Neural progenitor cell (in vitro differentiated cells): ENCODE data around the gene BCL2L14. TPM values are rescaled to one million over a fixed set of nuclear protein-coding genes. Genes with fewer than 3 reads are reported as not detected.

Experiments used
- DNase-seq: peaks from one replicate; pipeline ENCODE4 v3.0.0-alpha.2; 2016; ENCODE audit warnings: low spot score
- H2AFZ ChIP-seq: fragments of 200-600 bp; sonication (generic); replicated peaks from 2 replicates; pipeline ENCODE4 v1.6.1; 2016; ENCODE audit warnings: antibody characterized with exemption
- H3F3A ChIP-seq: fragments of 200-600 bp; sonication (generic); 2 replicates; pipeline ENCODE4 v1.6.1; 2016; ENCODE audit warnings: antibody characterized with exemption, low read depth
- H3K27ac ChIP-seq: fragments of 200-600 bp; sonication (generic); 2 replicates; pipeline ENCODE4 v1.5.1; 2016; ENCODE audit warnings: mild to moderate bottlenecking
- H3K27me3 ChIP-seq: fragments of 200-600 bp; sonication (generic); 2 replicates; pipeline ENCODE4 v1.6.1; 2016; ENCODE audit warnings: mild to moderate bottlenecking, moderate library complexity
- H3K36me3 ChIP-seq: fragments of 200-600 bp; sonication (generic); 2 replicates; pipeline ENCODE4 v1.5.1; 2016
- H3K4me1 ChIP-seq: fragments of 200-600 bp; sonication (generic); 2 replicates; pipeline ENCODE4 v1.6.1; 2016; ENCODE audit warnings: mixed run types
- H3K4me2 ChIP-seq: fragments of 200-600 bp; sonication (generic); 2 replicates; pipeline ENCODE4 v1.6.1; 2016
- H3K4me3 ChIP-seq: fragments of 200-600 bp; sonication (generic); 2 replicates; pipeline ENCODE4 v1.5.1; 2016
- H3K79me2 ChIP-seq: fragments of 200-600 bp; sonication (generic); 2 replicates; pipeline ENCODE4 v1.6.1; 2016; ENCODE audit warnings: low read depth
- H3K9ac ChIP-seq: fragments of 200-600 bp; sonication (generic); 2 replicates; pipeline ENCODE4 v1.6.1; 2016
- H3K9me3 ChIP-seq: fragments of 200-600 bp; sonication (generic); 2 replicates; pipeline ENCODE4 v1.5.1; 2016; ENCODE audit warnings: low read depth
- H4K20me1 ChIP-seq: fragments of 200-600 bp; sonication (generic); 2 replicates; pipeline ENCODE4 v1.6.1; 2016; ENCODE audit warnings: low read depth
- H3K27ac Mint-ChIP-seq: 3 replicates; pipeline ENCODE4 v1.8.0; 2021; ENCODE audit warnings: mixed read lengths
- H3K27me3 Mint-ChIP-seq: 2 replicates; pipeline ENCODE4 v1.8.0; 2022; ENCODE audit warnings: low read depth, mild to moderate bottlenecking, inconsistent platforms, moderate library complexity, mixed read lengths; ENCODE audit not compliant: insufficient read depth
- H3K36me3 Mint-ChIP-seq: 3 replicates; pipeline ENCODE4 v1.8.0; 2021; ENCODE audit warnings: mixed read lengths
- H3K4me1 Mint-ChIP-seq: 3 replicates; pipeline ENCODE4 v1.8.0; 2021; ENCODE audit warnings: mixed read lengths
- H3K4me3 Mint-ChIP-seq: 3 replicates; pipeline ENCODE4 v1.8.0; 2021; ENCODE audit warnings: mild to moderate bottlenecking, moderate library complexity, mixed read lengths
- H3K9me3 Mint-ChIP-seq: 3 replicates; pipeline ENCODE4 v1.8.0; 2020; ENCODE audit warnings: mixed read lengths
- EZH2 ChIP-seq: fragments of 200-600 bp; sonication (generic); IDR thresholded peaks from 2 replicates; pipeline ENCODE4 v1.6.1; 2017; ENCODE audit warnings: antibody characterized with exemption, mild to moderate bottlenecking, moderate library complexity
- EZH2phosphoT487 ChIP-seq: fragments of 200-600 bp; sonication (generic); IDR thresholded peaks from 2 replicates; pipeline ENCODE4 v1.6.1; 2017; ENCODE audit warnings: antibody characterized with exemption
- total RNA-seq: library from RNA; depleted of rRNA; stranded (reverse); fragments of >200 nt; gene quantifications from 2 replicates; pipeline ENCODE4 v1.2.3, GENCODE V29; 2015; ENCODE audit warnings: low replicate concordance
- TF ChIP-seq, protein P1 (sequence below): fragments of 200-600 bp; sonication (generic); IDR thresholded peaks from 2 replicates; pipeline ENCODE4 v1.5.1; 2017; ENCODE audit warnings: antibody characterized with exemption, mild to moderate bottlenecking

The BCL2L14 gene
- total RNA-seq, 1 donor from 2014 or later: not detected

DNA sequence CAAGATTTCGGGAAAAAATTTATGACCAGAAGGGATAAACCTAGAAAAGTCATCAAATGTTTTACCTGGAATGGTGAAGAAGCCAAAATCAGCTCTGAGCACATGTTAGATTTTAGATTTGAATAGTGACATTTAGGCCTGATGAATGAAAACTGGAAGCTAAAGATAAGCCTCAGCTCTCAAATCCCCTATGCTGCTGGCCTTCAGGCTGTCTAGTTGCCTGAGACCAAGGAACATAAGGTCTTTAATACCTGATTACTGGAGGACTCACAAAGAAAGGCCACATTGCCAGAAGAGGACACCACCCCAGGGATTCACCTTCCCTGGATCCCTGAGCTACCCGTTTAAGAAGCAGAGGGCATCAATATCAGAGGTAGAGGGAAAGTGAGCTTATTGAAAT lies 56.6 kb downstream of the BCL2L14 start:
- H3K4me2 ChIP-seq: no peak overlapping the region
- no peak for DNase-seq
- H3K9me3 ChIP-seq: no peaks in the 10 kb centered on the region
- TF ChIP-seq, protein P1, sequence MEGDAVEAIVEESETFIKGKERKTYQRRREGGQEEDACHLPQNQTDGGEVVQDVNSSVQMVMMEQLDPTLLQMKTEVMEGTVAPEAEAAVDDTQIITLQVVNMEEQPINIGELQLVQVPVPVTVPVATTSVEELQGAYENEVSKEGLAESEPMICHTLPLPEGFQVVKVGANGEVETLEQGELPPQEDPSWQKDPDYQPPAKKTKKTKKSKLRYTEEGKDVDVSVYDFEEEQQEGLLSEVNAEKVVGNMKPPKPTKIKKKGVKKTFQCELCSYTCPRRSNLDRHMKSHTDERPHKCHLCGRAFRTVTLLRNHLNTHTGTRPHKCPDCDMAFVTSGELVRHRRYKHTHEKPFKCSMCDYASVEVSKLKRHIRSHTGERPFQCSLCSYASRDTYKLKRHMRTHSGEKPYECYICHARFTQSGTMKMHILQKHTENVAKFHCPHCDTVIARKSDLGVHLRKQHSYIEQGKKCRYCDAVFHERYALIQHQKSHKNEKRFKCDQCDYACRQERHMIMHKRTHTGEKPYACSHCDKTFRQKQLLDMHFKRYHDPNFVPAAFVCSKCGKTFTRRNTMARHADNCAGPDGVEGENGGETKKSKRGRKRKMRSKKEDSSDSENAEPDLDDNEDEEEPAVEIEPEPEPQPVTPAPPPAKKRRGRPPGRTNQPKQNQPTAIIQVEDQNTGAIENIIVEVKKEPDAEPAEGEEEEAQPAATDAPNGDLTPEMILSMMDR: no peak
- TF ChIP-seq EZH2 (no peak), EZH2phosphoT487 (no peak)
- peaks cover 23% of the 10 kb centered on the region for H3K36me3 ChIP-seq
- H3K79me2 ChIP-seq: no peaks in the 10 kb centered on the region
- H3F3A ChIP-seq: peaks cover 5% of the 10 kb centered on the region
- no peak overlapping the region for H3K9ac ChIP-seq
- H3K4me1 ChIP-seq: no peaks in the 10 kb centered on the region
- Mint-ChIP-seq H3K4me3 (no peak overlapping the region), H3K4me1 (no peaks in the 10 kb centered on the region), H3K27ac (no peak overlapping the region), H3K27me3 (no peaks in the 10 kb centered on the region), H3K36me3 (peaks cover 37% of the 10 kb centered on the region), H3K9me3 (no peaks in the 10 kb centered on the region)
- H3K27me3 ChIP-seq: no peaks in the 10 kb centered on the region
- no peak overlapping the region for H3K27ac ChIP-seq
- no peak overlapping the region for H2AFZ ChIP-seq
- no peak overlapping the region for H3K4me3 ChIP-seq
- no peaks in the 10 kb centered on the region for H4K20me1 ChIP-seq

DNA sequence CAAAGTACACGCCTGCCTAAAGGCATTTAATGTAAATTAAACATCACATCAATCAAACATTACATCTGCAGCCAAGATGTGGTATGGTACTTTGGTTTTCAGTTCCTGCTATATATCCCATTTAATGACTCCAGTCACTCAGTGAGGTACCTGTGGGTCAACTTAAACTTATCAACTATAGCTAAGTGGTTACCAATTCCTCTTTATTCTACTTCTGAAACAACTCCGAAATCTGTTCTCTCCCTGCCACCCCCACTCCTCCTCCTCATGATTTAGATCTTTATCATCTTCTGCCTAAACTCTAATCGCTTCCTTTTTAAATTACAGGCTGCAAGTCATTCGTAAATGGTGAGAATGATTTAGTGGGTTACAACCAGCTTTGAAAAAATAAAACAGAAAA lies 57.9 kb downstream of the BCL2L14 start:
- no peak overlapping the region for H3K4me3 ChIP-seq
- Mint-ChIP-seq H3K27ac (no peak overlapping the region), H3K4me1 (no peaks in the 10 kb centered on the region), H3K27me3 (no peaks in the 10 kb centered on the region), H3K9me3 (no peaks in the 10 kb centered on the region), H3K4me3 (no peak overlapping the region), H3K36me3 (peaks cover 39% of the 10 kb centered on the region)
- TF ChIP-seq EZH2phosphoT487: no peak
- TF ChIP-seq EZH2: no peak
- TF ChIP-seq, protein P1: no peak
- H3K27ac ChIP-seq: no peak overlapping the region
- peaks cover 6% of the 10 kb centered on the region for H3K4me1 ChIP-seq
- peaks cover 23% of the 10 kb centered on the region for H3K36me3 ChIP-seq
- no peaks in the 10 kb centered on the region for H3K79me2 ChIP-seq
- H2AFZ ChIP-seq: no peak overlapping the region
- H4K20me1 ChIP-seq: no peaks in the 10 kb centered on the region
- no peaks in the 10 kb centered on the region for H3K27me3 ChIP-seq
- H3K9me3 ChIP-seq: no peaks in the 10 kb centered on the region
- peaks cover 5% of the 10 kb centered on the region for H3F3A ChIP-seq
- no peak overlapping the region for H3K9ac ChIP-seq
- DNase-seq: no peak
- H3K4me2 ChIP-seq: no peak overlapping the region

DNA sequence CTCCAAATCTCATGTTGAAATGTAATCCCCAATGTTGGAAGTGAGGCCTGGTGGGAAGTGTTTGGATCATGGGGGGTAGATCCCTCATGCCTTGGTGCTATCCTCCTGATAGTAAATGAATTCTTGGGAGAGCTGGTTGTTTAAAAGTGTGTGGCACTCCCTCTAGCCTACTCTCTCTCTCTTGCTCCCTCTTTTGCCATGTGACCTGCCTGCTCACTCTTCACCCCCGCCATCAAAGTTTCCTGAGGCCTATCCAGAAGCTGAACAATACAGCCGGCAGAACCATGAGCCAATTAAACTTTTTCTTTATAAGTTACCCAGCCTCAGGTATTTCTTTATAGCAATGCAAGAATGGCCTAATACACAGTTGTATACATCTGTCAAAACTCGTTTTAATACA lies 62.5 kb downstream of the BCL2L14 start:
- H3K27me3 ChIP-seq: no peaks in the 10 kb centered on the region
- Mint-ChIP-seq H3K4me3 (no peak overlapping the region), H3K27ac (no peak overlapping the region), H3K9me3 (no peaks in the 10 kb centered on the region), H3K36me3 (peaks cover 41% of the 10 kb centered on the region), H3K4me1 (no peaks in the 10 kb centered on the region), H3K27me3 (no peaks in the 10 kb centered on the region)
- no peak overlapping the region for H3K4me2 ChIP-seq
- peak; percentile 20 for DNase-seq
- H3K9me3 ChIP-seq: no peaks in the 10 kb centered on the region
- H3K79me2 ChIP-seq: no peaks in the 10 kb centered on the region
- no peak overlapping the region for H2AFZ ChIP-seq
- TF ChIP-seq EZH2: no peak
- TF ChIP-seq, protein P1: no peak
- no peak for TF ChIP-seq EZH2phosphoT487
- H4K20me1 ChIP-seq: no peaks in the 10 kb centered on the region
- peaks cover 11% of the 10 kb centered on the region for H3K36me3 ChIP-seq
- no peak overlapping the region for H3K9ac ChIP-seq
- H3K4me3 ChIP-seq: no peak overlapping the region
- peaks cover 5% of the 10 kb centered on the region for H3F3A ChIP-seq
- peaks cover 8% of the 10 kb centered on the region for H3K4me1 ChIP-seq
- no peak overlapping the region for H3K27ac ChIP-seq
